Esophagus muscularis mucosa (tissue), 4 donors: Measurements from ENCODE around the gene TXNDC5. TPM values are rescaled to one million over a fixed set of nuclear protein-coding genes. Genes with fewer than 3 reads are reported as not detected.

ENCODE experiments used
- DNase-seq: peaks from one replicate; pipeline ENCODE4 v3.0.0-alpha.2; 2017; ENCODE audit errors: extremely low spot score
- H3K27ac ChIP-seq, 4 donors: fragments of 200-600 bp; sonication (generic); replicated peaks in 1 of 4; 1 replicate in 3 of 4; 2 replicates in 1 of 4; pipeline ENCODE4 v1.5.1; 2016 to 2019; ENCODE audit warnings: mild to moderate bottlenecking in 1 of 4
- H3K27me3 ChIP-seq, 4 donors: fragments of 200-600 bp; sonication (generic); one replicate each; pipeline versions ENCODE4 v1.5.1 to v1.6.0; 2016 to 2019
- H3K36me3 ChIP-seq, 4 donors: fragments of 200-600 bp; sonication (generic); one replicate each; pipeline ENCODE4 v1.5.1; 2016 to 2019
- H3K4me1 ChIP-seq, 4 donors: fragments of 200-600 bp; sonication (generic); one replicate each; pipeline ENCODE4 v1.5.1; 2016 to 2019
- H3K4me3 ChIP-seq, 4 donors: fragments of 200-600 bp; sonication (generic); 1 replicate in 2 of 4; 2 replicates in 2 of 4; pipeline ENCODE4 v1.5.1; 2016 to 2019; ENCODE audit warnings: mild to moderate bottlenecking in 4 of 4, moderate library complexity in 1 of 4
- H3K9me3 ChIP-seq, 4 donors: fragments of 200-600 bp; sonication (generic); 1 replicate in 3 of 4; 2 replicates in 1 of 4; pipeline ENCODE4 v1.5.1; 2016 to 2019
- EP300 ChIP-seq: sonication (generic); formaldehyde crosslinking; IDR thresholded peaks from one replicate; pipeline ENCODE4 v1.6.1; 2017; ENCODE audit warnings: antibody characterized with exemption
- POLR2A ChIP-seq: fragments of 450-650 bp; IDR thresholded peaks from one replicate; pipeline ENCODE4 v1.6.1; 2017; ENCODE audit warnings: antibody characterized with exemption, moderate library complexity, mild to moderate bottlenecking, low read depth
- POLR2AphosphoS5 ChIP-seq, 2 donors: sonication (generic); formaldehyde crosslinking; IDR thresholded peaks; one replicate each; pipeline ENCODE4 v1.6.1; 2017; ENCODE audit warnings: antibody characterized with exemption in 2 of 2
- WGBS: methylation state at CpG from one replicate; pipeline ENCODE4 v1.1.5; 2018; 5-methylcytosine and 5-hydroxymethylcytosine counted together
- intact Hi-C: fragments of 100-400 bp; cut with DNase I; formaldehyde crosslinking; loops from one replicate; pipeline ENCODE4 v1.15.1; 2023
- total RNA-seq, 4 donors: library from RNA; depleted of rRNA; stranded (reverse); fragments of >200 nt; gene quantifications; one replicate each; pipeline versions ENCODE4 v1.1.0 to v1.2.1, GENCODE V29; 2016
- TF ChIP-seq, protein P1 (sequence below), 3 experiments: fragments of 200-600 bp in 2 of 3; fragments of 450-650 bp in 1 of 3; sonication (generic) in 2 of 3; IDR thresholded peaks; one replicate each; pipeline ENCODE4 v1.5.1; 2017 to 2019; ENCODE audit warnings: antibody characterized with exemption in 3 of 3, mild to moderate bottlenecking in 2 of 3, moderate library complexity in 1 of 3

TXNDC5 gene
- total RNA-seq, 4 donors from 2014 or later = 61.5 to 116 (median 99.0) TPM

- no peak overlapping the region for H3K27ac ChIP-seq
- WGBS = 41% methylated on average over 5 of the region's 6 CpGs
- H3K9me3 ChIP-seq = no peaks in the 10 kb centered on the region
- TF ChIP-seq, protein P1, sequence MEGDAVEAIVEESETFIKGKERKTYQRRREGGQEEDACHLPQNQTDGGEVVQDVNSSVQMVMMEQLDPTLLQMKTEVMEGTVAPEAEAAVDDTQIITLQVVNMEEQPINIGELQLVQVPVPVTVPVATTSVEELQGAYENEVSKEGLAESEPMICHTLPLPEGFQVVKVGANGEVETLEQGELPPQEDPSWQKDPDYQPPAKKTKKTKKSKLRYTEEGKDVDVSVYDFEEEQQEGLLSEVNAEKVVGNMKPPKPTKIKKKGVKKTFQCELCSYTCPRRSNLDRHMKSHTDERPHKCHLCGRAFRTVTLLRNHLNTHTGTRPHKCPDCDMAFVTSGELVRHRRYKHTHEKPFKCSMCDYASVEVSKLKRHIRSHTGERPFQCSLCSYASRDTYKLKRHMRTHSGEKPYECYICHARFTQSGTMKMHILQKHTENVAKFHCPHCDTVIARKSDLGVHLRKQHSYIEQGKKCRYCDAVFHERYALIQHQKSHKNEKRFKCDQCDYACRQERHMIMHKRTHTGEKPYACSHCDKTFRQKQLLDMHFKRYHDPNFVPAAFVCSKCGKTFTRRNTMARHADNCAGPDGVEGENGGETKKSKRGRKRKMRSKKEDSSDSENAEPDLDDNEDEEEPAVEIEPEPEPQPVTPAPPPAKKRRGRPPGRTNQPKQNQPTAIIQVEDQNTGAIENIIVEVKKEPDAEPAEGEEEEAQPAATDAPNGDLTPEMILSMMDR (IDR thresholded peaks at IDR 0.05) = no peak
- TF ChIP-seq POLR2A (no peak), POLR2AphosphoS5 (IDR thresholded peaks at IDR 0.05) (no peak), EP300 (no peak)
- no peak for DNase-seq
- intact Hi-C loops = no loop called here
- no peaks in the 10 kb centered on the region for H3K27me3 ChIP-seq
- no peaks in the 10 kb centered on the region for H3K36me3 ChIP-seq
- H3K4me1 ChIP-seq = no peaks in the 10 kb centered on the region
- H3K4me3 ChIP-seq = no peak overlapping the region
Measured at GRCh38 chr6:7865781-7866180, 44.8 kb downstream of the TXNDC5 start.

DNA sequence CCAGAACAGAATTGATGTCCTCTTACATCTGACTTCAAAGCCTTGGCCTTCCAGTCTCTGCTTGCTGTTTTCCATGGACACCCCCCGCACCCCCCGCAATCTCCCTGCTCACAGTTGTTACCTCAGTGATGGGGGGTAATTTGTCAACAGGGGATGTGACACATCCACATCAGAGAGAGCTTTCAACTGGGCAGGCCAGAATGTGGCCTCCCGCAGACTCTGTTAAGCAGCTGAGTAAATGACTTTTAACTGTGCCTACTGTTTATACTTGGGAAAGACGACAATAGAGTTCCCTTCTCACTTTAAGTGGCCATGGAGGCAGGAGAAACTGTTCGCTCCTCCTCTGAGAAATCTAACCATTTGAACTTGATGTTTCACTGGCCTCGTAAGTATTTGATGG is 51.0 kb downstream of the TXNDC5 start:
- DNase-seq = no peak
- H3K27me3 ChIP-seq = no peaks in the 10 kb centered on the region
- no peaks in the 10 kb centered on the region for H3K4me1 ChIP-seq
- no peaks in the 10 kb centered on the region for H3K36me3 ChIP-seq
- 57% methylated on average over 6 of the region's 6 CpGs for WGBS
- intact Hi-C loops = no loop called here
- H3K27ac ChIP-seq = no peak overlapping the region
- no peak overlapping the region for H3K4me3 ChIP-seq
- H3K9me3 ChIP-seq = no peaks in the 10 kb centered on the region
- TF ChIP-seq POLR2AphosphoS5 (IDR thresholded peaks at IDR 0.05) (no peak), EP300 (no peak), POLR2A (no peak)
- TF ChIP-seq, protein P1 (IDR thresholded peaks at IDR 0.05) = no peak

GRCh38 chr6:7851780-7852179 is 58.8 kb downstream of the TXNDC5 start:
- H3K27ac ChIP-seq = no peak overlapping the region
- intact Hi-C loops = no loop called here

DNA sequence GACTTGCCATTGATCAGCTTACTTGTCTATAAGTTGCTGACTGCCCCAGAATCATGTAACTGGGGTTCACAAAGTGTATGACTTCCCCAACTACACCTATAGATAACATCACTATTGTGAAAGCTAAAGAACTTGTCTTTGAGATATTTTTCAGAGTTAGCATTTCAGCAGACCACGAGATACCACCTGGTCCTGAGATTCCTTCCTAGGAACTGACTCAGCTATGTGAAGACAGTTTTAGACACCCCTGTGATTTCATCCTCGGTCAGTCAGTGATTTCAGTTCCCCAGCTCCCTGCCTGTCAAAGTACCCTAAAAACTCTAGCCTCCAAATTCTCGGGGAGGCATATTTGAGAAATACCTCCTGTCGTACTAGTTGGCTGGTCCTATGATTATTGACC is 62.4 kb downstream of the TXNDC5 start:
- H3K27me3 ChIP-seq = no peaks in the 10 kb centered on the region
- no peak for DNase-seq
- H3K9me3 ChIP-seq = peaks cover 0 to 24% (median 13%) of the 10 kb centered on the region in 4 donors
- H3K4me1 ChIP-seq = peaks cover 0 to 5% (median 0%) of the 10 kb centered on the region in 4 donors
- 82% methylated on average over 4 of the region's 4 CpGs for WGBS
- intact Hi-C loops = no loop called here
- TF ChIP-seq EP300 = no peak
- TF ChIP-seq POLR2A = no peak
- TF ChIP-seq POLR2AphosphoS5 (IDR thresholded peaks at IDR 0.05) = no peak
- TF ChIP-seq, protein P1 (IDR thresholded peaks at IDR 0.05) = no peak
- no peak overlapping the region for H3K4me3 ChIP-seq
- H3K27ac ChIP-seq = no peak overlapping the region
- H3K36me3 ChIP-seq = no peaks in the 10 kb centered on the region

More at GRCh38 chr6:7851780-7852179, 58.8 kb downstream of the TXNDC5 start:
- no peaks in the 10 kb centered on the region for H3K27me3 ChIP-seq
- no peak for TF ChIP-seq POLR2A
- no peak for TF ChIP-seq EP300
- no peak for TF ChIP-seq POLR2AphosphoS5 (IDR thresholded peaks at IDR 0.05)
- TF ChIP-seq, protein P1 (IDR thresholded peaks at IDR 0.05) = no peak
- H3K9me3 ChIP-seq = peaks cover 0 to 24% (median 13%) of the 10 kb centered on the region in 4 donors
- H3K4me1 ChIP-seq = peaks cover 0 to 2% (median 0%) of the 10 kb centered on the region in 4 donors
- DNase-seq = no peak
- H3K36me3 ChIP-seq = no peaks in the 10 kb centered on the region
- H3K4me3 ChIP-seq = no peak overlapping the region
